Measurements from ENCODE around the gene RTRAF.
A peak's percentile ranks its signal among the peaks of the same experiment; 100 is the strongest.

The RTRAF gene

GRCh38 chr14:51989293-51990234 lies at the start of gene RTRAF:
Gene RTRAF (plus strand): TSS chr14:51989546. CDS start chr14:51989640, 94 bp downstream.
- peak; percentile 79 for DNase-seq

DNA sequence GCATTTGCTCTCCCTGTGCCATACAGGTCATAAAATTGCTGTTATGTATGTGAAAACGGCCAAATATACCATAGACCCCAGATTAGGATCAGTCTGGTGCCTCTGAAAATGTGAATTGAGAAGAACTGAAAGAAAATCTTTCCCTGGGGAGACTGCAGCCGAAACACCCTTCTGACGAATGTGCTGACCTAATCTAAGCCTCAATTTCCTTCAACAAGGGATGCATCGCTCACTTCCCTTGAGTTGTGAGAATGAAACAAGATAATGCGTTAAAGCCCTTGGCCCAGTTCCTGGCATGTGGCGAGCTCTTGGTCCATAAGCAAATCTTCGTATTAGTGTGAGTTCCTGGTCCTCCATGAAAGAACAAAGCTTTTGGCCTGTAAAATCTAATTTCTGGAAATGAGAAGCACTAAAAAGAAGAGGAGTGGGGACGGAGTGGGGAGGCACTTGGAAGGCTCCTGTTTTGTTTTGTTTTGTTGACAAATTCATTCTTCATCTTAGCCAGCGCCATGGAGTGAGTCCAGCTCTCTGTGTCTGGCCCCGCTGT lies 49.5 kb upstream of the RTRAF start:
- no peak for DNase-seq

DNA sequence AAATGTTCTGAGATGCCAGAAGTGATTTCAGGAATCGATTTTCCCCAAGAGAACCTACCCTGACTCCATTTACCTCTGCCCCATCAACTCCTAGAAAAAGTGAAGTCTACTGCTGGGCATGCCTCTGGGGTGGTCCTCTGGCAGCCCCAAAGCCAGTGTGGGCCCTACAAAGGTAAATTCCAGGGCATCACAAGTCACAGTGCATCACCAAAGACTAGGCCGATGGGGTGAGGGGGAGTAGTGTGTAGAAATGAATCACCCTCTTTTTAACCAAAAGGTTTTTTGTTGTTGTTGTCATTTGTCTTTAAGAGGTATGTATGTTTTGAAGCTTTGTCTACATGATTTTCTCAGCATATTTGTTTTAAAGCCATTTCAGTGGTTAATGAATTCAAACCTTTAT lies 46.4 kb upstream of the RTRAF start:
- DNase-seq, result no peak

GRCh38 chr14:51950007-51950406 lies 39.3 kb upstream of the RTRAF start:
- no peak for DNase-seq

DNA sequence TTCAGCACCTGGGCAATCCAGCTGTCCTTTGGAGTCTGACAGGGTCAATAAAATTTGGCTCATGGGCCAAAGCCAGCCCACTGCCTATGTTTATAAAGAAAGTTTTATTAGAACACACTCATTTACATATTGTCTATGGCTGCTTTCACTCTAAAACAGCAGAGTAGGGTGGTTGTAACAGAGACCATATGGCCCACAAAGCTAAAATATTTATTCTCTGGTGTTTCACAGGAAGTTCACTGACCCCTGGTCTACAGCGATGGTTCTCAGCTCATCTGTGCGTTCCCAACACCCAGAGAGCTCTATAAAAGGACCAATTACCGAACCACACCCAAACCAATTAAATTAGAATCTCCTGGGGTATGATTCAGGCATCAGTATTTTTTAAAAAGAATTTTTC lies 37.7 kb upstream of the RTRAF start:
- DNase-seq, result no peak

DNA sequence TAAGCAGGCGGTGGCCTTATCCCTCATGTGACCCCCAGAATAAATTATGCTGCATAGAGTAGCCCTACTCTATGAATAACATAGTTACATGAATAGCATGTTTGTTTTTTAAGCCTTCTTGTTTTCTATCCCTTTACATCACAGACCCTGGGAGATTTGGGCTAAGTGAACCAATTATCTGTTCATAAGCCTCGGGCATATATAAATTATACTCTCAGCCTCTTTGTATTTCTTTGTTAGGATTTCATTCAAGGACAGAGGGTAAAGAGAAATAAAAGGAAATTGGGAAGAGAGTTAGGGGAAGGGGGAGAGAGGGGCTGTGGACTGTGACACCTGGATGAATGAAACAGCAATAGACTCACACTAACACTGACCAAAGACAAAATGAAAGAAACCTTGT lies 35.3 kb upstream of the RTRAF start:
- no peak for DNase-seq

DNA sequence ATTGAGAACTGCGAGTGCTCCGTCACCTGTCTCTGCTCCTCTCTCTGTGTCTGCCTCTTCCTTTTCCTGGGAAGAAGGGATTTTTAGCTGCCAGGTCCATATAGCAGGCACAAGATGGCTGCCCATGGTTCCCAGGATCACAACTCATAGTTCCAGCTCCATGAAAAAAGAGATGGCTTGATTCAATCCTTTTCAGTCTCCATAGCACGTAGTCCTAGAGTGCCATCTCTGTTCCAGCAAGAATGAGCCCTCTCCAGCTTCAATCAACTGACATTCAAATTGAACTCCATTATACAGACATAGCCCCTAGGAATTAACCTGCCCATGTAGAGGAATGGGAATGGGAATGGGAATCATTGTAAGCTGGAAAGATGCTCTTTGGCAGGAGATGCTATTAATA lies 34.7 kb upstream of the RTRAF start:
- DNase-seq, result no peak

DNA sequence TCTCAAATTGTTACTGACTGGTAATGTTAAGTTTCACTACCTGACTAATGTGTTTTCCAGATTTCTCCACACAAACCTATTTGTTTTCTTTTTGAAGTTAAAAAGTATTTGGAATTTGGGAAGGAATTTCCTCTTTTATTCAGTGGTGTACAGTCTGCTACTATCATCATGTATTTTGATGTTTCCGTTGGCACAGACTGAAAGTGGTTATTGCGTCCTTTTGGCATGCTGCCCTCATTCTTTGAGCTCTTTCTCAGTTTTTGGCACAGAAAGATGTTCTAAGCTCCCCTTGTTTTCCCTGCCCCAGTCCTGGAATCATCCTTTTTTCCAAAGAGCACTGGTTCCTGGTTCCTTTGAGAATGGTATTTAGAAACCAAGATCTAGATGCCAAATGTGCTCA lies 31.4 kb upstream of the RTRAF start:
- no peak for DNase-seq

DNA sequence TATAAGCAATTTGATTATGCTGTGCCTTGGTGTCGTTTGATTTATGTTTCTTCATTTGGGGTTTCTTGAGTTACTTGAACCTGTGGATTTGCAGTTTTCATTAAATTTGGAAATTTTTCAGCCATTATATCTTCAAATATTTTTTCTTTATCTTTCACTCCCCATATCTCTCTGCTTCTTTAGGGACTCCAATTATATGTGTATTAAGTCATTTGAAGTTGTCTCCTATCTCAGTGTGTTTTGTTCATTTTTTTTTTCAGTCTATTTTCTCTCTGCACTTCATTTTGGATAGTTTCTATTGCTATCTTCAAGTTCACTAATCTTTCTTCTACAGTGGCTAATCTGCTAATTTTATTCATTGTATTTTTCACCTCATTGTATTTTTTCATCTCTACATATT lies 29.4 kb upstream of the RTRAF start:
- DNase-seq, result no peak

- no peak for DNase-seq
These were observed 28.5 kb upstream of the RTRAF start for GRCh38 chr14:51960866-51961265.

DNA sequence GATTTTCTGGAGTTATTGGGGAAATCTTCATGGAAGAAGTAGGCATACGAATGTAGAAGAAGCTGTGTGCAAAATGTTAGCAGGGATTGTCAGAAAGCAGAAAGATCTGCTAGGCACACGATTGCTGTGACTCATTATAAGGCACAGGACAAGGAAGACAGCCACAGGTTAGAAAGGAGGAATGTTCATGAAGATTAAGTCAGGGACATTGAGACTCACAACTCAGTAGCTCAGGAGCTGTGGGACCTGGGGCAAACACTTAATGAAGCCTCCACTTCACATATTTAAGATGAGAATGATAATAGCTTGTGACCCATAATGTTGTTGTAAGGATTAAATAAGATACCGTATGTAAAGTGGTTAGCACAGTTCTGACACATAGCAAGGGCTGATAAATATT lies 26.6 kb upstream of the RTRAF start:
- no peak for DNase-seq

DNA sequence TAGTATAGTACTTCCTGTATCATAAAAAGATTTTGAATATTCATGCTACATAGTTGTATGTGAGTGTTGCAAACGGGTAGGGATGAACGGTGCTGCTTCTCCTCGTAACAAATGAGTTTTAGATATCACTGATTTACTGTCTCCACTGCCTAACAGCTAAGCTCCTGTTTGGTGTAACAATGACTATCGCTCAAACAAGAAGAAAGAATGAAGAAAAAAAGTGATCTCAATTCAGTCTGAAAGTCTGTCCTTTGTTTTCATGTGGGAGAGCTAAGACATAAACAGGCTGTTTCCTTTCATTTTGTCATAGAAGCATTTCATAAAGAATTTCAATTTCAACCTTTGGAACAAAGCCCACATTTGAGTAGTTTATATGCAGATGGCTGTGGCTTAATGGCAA lies 26.1 kb upstream of the RTRAF start:
- no peak for DNase-seq

GRCh38 chr14:51967521-51967920 lies 21.8 kb upstream of the RTRAF start:
- no peak for DNase-seq

DNA sequence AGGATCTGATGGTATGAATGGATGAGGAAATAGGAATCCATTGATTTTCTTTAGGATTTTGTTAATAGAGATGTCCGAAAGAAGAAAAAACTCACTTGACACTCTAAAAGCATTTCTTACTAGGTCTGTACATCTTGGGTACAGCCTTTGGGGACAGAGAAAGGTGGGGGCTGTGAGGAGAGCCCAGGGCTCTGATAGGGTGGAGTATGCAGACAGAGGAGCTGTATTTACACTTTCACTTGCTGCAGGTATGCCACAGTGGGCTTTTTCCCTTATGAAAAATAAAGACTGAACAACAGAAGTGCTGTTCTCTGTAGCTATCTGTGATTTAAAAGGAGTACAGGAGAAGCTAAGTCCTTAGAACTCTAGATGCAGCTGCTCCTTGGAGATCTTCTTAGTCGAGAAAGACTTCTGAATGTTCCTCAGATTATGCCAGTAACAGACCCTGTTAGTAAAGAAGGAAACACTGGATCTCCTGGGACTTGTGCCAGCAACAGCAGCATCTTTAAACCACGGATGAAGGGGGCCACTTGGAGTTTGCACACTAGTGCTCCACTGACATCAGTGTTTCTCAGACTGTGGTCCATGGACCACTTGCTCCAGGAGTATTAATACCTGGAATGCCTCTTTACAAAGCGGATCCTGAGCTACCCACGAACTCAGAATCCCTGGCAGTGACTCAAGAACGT lies 19.4 kb upstream of the RTRAF start:
- no peak for DNase-seq

DNA sequence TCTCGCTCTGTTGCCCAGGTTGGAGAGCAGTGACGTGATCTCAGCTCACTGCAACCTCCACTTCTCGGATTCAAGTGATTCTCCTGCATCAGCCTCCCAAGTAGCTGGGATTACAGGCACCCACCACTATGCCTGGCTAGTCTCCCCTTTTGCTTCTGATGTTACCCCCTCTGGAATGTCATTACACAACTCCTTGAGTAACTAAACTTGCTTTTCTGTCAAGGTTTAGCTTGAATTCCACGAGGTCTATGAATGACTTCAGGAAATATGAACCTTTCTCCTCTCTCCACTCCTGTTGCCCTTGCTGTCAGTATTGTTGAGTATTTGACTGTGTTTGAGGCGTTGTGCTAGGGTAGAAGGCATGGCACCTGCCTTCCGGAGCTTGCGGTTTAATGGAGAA lies 16.8 kb upstream of the RTRAF start:
- DNase-seq, result no peak

- no peak for DNase-seq
These were observed 12.3 kb upstream of the RTRAF start for GRCh38 chr14:51977075-51977474.

DNA sequence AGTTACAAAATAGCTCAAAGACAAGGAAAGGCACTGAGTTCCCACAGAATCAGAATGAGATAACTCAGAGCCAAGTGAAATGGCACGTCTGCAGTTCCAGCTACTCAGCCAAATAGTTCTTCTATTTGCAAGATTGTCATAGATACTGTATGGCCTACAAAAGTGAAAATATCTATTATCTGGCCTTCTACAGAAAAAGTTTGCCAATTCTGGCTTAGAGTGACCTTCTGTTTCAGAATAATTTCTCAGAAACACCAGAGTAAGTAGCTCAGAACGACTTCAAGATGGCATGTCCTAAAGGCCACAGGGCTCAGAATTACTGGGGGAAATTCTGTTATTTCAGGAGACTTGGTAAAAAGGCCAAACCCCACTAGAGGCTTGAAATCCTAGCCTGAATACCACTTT lies 10.7 kb upstream of the RTRAF start:
- DNase-seq, result no peak

GRCh38 chr14:51979088-51979709 lies 10.1 kb upstream of the RTRAF start:
- no peak for DNase-seq

DNA sequence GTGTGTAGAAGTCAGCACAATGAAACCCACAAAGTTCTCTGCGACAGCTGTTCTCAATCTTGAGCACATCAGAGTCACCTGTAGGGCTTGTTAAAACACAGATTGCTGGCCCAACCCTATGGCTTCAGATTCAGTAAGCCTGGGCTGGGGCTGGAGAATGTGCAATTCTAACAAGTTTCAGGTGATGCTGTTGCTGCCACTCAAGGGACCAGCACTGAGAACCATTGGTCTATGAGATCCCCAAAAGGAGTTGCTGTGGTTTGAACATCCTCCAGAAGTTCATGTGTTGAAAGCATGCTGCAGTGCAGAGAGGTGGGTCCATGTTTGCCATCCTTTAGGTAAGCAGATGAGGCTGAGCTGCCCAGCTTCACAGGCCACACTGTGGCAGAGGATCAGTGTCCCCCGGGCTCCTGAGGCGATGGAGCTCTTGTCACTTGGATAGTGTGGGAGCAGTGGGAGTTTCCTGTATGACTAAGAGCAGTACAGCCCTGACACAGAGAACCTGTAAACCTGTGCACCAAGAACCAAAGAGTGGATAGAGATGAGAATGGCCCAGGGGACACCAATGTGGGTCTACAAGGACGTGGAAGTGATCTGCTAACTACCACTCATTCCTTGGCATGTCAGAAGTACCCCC lies 8.0 kb upstream of the RTRAF start:
- no peak for DNase-seq

DNA sequence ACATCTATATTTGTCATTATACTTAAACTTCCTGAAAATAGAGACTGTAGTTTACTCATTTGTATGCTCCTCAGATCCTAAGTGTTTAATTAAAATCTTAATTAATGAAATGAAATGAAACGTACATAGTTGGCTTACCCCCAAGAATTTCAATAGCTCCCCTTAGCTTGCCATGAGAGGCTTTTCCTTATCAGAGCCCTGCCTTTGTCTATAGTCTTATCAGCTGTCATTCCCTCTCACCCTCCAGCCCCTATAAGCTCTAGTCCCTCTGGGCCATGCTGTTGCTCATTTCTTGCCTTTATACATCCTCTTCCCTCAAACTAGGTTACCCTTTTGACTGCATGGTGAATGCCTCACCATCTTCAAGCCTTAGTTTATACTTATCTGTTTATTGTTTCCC lies 1.1 kb upstream of the RTRAF start:
- DNase-seq, result no peak

DNA sequence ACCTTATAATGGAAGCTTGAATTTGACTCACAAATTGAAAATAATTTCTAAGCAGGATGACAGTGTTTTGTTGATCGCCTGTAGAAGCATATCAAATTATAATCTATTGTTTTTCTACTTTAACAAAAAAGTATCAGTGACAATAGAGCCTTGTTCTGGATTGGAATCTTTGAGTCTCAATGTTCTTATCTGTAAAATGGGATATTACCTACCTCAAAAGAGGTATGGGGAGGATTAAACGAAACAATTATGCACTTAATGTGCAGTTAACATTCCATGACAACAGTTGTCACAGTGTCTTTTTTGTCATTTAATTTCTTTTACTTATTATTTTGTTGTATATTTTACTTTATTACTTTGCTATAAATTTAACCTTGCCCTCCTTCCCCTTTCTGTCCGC lies 1.1 kb downstream of the RTRAF start:
- no peak for DNase-seq

DNA sequence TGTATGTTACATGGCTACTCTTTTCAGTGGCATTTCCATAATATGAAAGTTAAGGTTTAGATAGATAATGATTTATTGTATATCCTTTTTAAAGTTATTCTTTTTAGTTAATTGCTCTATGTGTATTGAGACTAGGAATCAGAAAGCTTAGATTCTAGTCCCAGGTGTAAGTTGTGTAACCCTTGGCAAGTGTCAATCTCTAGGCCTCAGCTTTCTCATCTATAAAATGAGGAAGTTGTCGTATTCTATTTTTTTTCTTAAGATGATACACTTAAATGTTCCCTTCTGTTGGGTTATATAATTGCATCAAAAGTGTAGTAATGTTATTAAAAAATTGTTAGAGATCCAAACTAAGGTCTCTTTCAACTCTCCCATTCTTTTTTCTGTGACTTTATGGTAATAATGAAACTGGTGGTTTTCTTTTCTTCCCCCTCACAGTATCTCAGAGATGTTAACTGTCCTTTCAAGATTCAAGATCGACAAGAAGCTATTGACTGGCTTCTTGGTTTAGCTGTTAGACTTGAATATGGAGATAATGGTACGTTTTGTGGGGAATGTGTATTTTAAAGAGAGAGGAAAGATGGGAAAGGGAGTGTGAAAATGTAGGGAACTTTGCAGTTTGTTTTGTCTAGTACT lies 4.1 kb downstream of the RTRAF start:
- no peak for DNase-seq
